Skin epidermis (tissue), 12 donors: ENCODE results near the gene TBC1D9B.
"Not testable (repeated sequence)": the region's sequence is repeated elsewhere in the genome, so short reads cannot be mapped to it uniquely, and the experiment has no call there.

Experiments used
- H3K27ac ChIP-seq, 21 experiments: fragments of 200-600 bp; sonication (generic) in 11 of 21; one replicate each; pipeline ENCODE4 v1.5.0; 2020; ENCODE audit warnings: mild to moderate bottlenecking in 3 of 21, inconsistent platforms in 2 of 21, moderate library complexity in 2 of 21
- H3K4me3 ChIP-seq, 7 experiments: fragments of 200-600 bp; sonication (generic) in 2 of 7; one replicate each; pipeline ENCODE4 v1.5.0; 2020; ENCODE audit warnings: inconsistent platforms in 2 of 7, mild to moderate bottlenecking in 2 of 7, moderate library complexity in 1 of 7

TBC1D9B gene

DNA sequence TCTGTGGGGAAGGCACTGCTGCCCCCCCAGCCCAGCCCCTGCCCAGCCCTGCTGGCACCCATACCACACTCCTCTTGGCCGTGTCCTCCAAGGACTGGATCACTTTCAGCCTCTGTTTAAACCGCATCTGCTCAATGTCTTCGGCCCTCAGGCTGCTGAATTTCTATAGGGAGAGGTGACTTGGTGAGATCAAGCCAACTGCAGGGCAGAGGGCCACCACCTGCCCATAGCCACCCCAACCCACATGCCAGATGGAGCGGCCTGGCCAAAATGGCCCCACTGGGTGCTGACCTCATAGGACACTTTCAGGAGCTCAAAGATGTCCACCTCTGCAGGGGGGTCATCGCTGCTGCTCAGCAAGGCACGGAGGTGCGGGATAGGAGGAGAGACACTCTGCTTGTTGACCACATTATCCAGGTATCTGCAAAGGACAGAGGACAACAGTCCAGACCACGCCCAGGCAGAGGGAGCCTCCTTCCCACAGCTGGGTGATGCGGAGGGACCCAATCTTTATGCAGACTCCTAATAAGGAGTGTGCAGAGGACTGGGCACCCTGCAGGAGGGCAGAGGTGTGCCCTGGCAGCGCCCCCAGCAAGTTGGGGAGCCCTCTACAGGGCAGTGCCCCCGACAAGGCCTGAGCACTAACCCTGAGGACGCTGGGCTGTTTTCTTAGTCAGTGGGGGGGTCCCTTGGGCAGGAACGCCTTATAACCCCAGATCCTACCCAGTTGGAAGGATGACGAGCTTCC lies 34.7 kb downstream of the TBC1D9B start:
- Histone ChIP-seq H3K4me3 (no peak overlapping the region), H3K27ac (no peak overlapping the region)

GRCh38 chr5:179872055-179872827 lies 35.5 kb downstream of the TBC1D9B start:
- no peak overlapping the region for H3K4me3 ChIP-seq
- H3K27ac ChIP-seq: no peak overlapping the region

DNA sequence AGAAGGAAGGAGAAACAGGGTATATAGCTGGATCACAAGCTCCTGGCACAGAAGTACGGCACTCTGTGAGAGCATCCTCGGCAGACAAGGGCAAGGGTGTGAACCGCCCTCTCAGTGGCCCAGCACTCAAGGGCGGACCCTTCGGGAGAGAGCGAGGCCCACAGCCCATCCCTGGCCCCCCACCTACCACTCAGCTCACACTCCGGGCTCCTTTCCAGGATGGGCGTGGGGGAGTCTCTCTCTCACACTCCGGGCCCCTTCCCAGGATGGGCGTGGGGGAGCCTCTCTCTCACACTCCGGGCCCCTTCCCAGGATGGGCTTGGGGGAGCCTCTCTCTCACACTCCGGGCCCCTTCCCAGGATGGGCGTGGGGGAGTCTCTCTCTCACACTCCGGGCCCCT lies 36.2 kb downstream of the TBC1D9B start:
- not testable (repeated sequence) for H3K4me3 ChIP-seq, H3K27ac ChIP-seq

- no peak overlapping the region for H3K27ac ChIP-seq
- no peak overlapping the region for H3K4me3 ChIP-seq
These were observed 36.7 kb downstream of the TBC1D9B start for GRCh38 chr5:179870952-179871351.

GRCh38 chr5:179870403-179870903 lies 37.2 kb downstream of the TBC1D9B start:
- no peak overlapping the region for H3K27ac ChIP-seq
- H3K4me3 ChIP-seq: no peak overlapping the region

DNA sequence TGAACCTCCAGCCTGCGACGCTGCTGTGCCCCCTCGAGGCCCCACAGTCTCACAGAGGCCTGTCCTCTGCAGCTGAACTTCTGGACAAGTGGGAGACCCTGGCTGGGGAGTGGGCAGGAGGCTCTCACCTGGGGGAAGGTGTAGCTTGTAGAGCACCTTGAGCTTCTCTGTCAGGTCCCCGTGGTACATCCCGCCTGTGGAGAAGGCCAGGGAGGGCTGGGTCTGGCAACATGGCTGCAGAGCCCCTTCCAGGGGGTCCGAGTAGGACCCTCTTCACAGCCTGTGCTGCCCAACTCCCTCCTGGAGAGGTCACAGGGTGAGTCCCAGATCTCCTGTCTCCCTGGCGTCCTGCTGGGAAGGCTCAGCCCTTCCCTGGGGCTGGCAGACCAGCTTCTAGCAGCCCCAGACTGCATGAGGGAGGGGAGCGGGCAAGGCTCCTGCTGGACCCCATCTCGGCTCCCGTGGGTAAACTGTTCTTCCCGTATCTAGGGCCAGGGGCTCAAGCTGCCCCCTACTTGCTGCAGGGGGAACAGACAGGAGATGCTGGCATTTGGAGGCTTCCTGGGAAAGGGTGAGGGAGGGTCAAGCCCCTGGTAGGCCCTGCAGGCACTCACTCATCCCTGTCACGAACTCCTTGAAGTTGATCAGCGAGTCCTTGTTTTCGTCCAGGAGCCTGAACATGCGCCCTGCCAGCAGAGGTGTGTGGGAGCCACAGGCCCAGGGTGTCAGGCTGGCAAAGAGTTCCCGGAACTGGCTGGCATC lies 37.9 kb downstream of the TBC1D9B start:
- Histone ChIP-seq H3K4me3 (no peak overlapping the region), H3K27ac (no peak overlapping the region)

DNA sequence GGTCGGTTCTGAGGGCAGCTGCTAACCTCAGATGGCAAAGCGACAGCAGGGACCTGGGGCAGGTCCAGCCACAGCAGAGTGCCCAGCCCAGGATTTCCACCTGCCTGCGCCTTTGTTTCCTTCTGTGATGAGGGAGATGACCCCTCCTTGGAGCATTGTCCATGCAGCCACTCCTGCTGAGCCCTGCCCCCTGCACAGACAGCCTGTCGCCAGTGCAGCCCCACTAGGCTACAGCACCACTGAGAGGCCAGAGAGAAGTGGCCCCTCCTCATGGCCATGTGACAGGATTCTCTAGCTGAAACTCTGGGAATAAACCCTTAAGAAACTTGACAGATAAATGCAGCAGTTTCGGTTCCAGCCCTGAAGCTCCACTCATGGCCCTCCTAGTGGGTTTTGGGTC lies 38.6 kb downstream of the TBC1D9B start:
- Histone ChIP-seq H3K4me3 (no peak overlapping the region), H3K27ac (no peak overlapping the region)

DNA sequence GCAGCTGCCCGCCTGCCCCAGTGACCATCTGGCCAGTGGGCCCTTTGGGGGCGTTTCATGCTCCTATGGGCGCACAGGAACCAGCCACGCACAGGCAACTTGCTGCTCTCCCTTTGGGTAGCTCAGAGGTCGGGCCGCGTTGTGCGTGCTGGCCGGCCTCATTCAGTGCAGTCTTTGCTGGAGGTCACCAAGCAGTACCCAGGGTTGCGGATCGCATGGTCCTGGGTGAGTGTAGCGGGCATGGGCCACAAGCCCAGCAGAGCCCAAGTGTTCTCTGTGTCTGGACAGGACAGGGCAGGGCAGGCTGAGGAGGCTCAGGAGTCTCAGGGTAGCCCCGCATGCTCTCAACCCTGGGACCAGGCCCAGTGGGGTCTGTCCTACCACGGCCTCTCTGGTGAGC lies 39.2 kb downstream of the TBC1D9B start:
- no peak overlapping the region for H3K4me3 ChIP-seq
- no peak overlapping the region for H3K27ac ChIP-seq

- Histone ChIP-seq H3K4me3 (no peak overlapping the region), H3K27ac (no peak overlapping the region)
These were observed 40.2 kb downstream of the TBC1D9B start for GRCh38 chr5:179867476-179867875.

GRCh38 chr5:179867079-179867465 lies 40.6 kb downstream of the TBC1D9B start:
- no peak overlapping the region for H3K4me3 ChIP-seq

GRCh38 chr5:179866241-179867078 lies 41.2 kb downstream of the TBC1D9B start:
- no peak overlapping the region for H3K4me3 ChIP-seq
- no peak overlapping the region for H3K27ac ChIP-seq

More at GRCh38 chr5:179867079-179867465, 40.6 kb downstream of the TBC1D9B start:
- no peak overlapping the region for H3K27ac ChIP-seq

- Histone ChIP-seq H3K4me3 (no peak overlapping the region), H3K27ac (no peak overlapping the region)
These were observed 42.0 kb downstream of the TBC1D9B start for GRCh38 chr5:179865491-179866240.

DNA sequence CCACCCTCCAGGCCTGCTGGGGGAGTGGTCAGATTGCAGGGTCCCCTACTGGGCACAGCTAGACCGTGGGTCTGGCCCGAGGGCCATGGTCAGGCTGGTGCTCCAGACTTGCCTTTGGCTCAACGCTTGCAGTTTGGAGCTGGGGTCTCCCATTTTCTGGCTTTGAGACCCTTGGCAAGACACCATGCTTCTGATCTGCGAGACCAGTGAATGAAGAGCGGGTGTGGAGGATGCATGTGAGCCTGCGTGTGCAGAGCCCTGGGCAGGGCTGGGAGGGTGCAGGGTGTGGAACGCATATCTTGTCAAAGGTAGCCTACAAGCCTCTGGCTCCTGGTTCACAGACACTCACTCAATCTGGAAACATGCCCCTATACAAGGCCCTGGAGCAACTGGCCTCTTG lies 43.0 kb downstream of the TBC1D9B start:
- Histone ChIP-seq H3K27ac (no peak overlapping the region), H3K4me3 (no peak overlapping the region)

DNA sequence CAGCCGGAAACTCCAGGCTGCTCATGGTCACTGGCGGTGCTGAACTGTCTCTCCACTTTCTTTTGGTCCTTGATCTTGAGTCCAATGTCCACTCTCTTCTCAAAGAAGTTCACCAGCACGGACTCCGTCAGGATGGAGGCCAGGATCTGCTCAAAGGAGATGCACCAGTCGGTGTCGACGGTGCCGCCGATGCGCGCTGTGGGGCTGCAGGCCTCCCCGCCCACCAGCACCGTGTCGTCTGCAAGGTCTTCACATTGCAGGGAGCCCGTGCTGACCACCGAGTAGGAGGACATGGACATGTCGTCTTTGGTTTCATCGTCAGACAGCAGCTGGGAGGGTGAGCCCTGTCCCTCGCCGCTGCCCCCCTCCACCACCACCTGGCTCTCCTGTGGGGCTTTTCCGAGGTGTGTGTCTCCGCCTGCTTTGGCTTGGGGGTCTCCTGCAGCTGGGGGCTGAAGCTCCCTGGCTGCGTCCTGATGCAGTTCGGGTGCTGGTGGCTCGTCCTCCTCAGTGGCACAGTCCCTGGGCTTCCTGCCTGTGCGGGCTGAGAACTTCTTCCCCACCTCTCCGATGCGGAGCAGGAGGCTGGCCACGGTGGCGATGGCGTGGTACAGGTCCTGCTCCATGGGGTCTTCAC lies 44.1 kb downstream of the TBC1D9B start:
- no peak overlapping the region for H3K27ac ChIP-seq
- H3K4me3 ChIP-seq: no peak overlapping the region

- Histone ChIP-seq H3K27ac (no peak overlapping the region), H3K4me3 (no peak overlapping the region)
These were observed 44.8 kb downstream of the TBC1D9B start for GRCh38 chr5:179862891-179863290.

- no peak overlapping the region for H3K27ac ChIP-seq
- H3K4me3 ChIP-seq: no peak overlapping the region
These were observed 45.4 kb downstream of the TBC1D9B start for GRCh38 chr5:179862296-179862695.

DNA sequence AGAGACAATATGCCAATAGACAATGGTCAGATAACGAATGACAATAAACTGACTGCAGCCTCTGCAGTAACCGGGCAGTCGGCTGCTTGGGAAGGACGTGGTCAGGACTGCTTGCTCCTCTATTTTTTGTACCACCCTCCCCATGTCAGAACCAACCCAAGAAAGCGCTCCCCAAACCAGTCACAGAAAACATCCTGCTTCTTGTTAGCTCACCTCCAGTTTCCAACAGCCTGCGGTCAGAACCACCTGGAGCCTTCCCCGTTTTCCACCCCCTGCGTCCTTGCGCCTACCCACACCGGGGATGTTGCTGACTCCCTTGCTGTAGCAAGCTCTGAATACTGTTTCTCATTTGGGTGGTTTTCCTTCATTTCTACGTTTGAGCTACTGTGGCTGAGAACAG lies 47.4 kb downstream of the TBC1D9B start:
- H3K27ac ChIP-seq: peak overlapping the region in 1 of 21 experiments; percentile 94
- no peak overlapping the region for H3K4me3 ChIP-seq
